Mesenchymal stem cell (in vitro differentiated cells and primary cell): ENCODE results near the gene PPP2R5B.

Source experiments
- DNase-seq: peaks from one replicate; pipeline ENCODE4 v3.0.0-alpha.2; 2013
- H2AFZ ChIP-seq: one replicate; pipeline ENCODE4 v1.6.1; 2013; ENCODE audit warnings: low read depth, mild to moderate bottlenecking, control low read depth, inconsistent platforms, low read length, moderate library complexity
- H2AK5ac ChIP-seq: 2 replicates; pipeline ENCODE4 v1.6.1; 2013; ENCODE audit warnings: low read length, moderate library complexity, mild to moderate bottlenecking, inconsistent platforms; ENCODE audit not compliant: severe bottlenecking
- H2BK120ac ChIP-seq: one replicate; pipeline ENCODE4 v1.6.1; 2013; ENCODE audit warnings: low read depth, mild to moderate bottlenecking, inconsistent platforms, low read length, moderate library complexity
- H2BK12ac ChIP-seq, 2 experiments: one replicate each; pipeline ENCODE4 v1.6.1; 2013; ENCODE audit warnings: inconsistent platforms in 2 of 2, low read length in 2 of 2, mild to moderate bottlenecking in 2 of 2, moderate library complexity in 2 of 2, control low read depth in 1 of 2
- H2BK15ac ChIP-seq: one replicate; pipeline ENCODE4 v1.6.1; 2013; ENCODE audit warnings: mild to moderate bottlenecking, low read depth, inconsistent platforms; ENCODE audit not compliant: poor library complexity, severe bottlenecking
- H2BK5ac ChIP-seq: 2 replicates; pipeline ENCODE4 v1.6.1; 2013; ENCODE audit warnings: low read depth, mild to moderate bottlenecking, low read length, control low read depth, inconsistent platforms; ENCODE audit not compliant: poor library complexity, severe bottlenecking
- H3K14ac ChIP-seq, 2 experiments: one replicate each; pipeline ENCODE4 v1.6.1; 2013; ENCODE audit warnings: inconsistent platforms in 2 of 2, low read length in 2 of 2, control low read depth in 1 of 2, mild to moderate bottlenecking in 1 of 2, moderate library complexity in 1 of 2
- H3K18ac ChIP-seq, 2 experiments: one replicate each; pipeline ENCODE4 v1.6.1; 2013; ENCODE audit warnings: inconsistent platforms in 2 of 2, low read length in 2 of 2, control low read depth in 1 of 2, low read depth in 1 of 2, mild to moderate bottlenecking in 1 of 2
- H3K23ac ChIP-seq, 2 experiments: one replicate each; pipeline ENCODE4 v1.6.1; 2013; ENCODE audit warnings: inconsistent platforms in 2 of 2, low read length in 2 of 2, mild to moderate bottlenecking in 2 of 2, moderate library complexity in 2 of 2, control low read depth in 1 of 2
- H3K27ac ChIP-seq: 2 replicates; pipeline ENCODE4 v1.5.1; 2013; ENCODE audit warnings: mild to moderate bottlenecking, moderate library complexity, low read length, control low read depth, inconsistent platforms; ENCODE audit not compliant: poor library complexity, severe bottlenecking
- H3K27me3 ChIP-seq, 2 experiments: 2 replicates each; pipeline versions ENCODE4 v1.6.1 to v1.7.0; 2013; ENCODE audit warnings: low read length in 2 of 2, mild to moderate bottlenecking in 2 of 2, moderate library complexity in 2 of 2, control low read depth in 1 of 2, inconsistent platforms in 1 of 2; ENCODE audit not compliant: control insufficient read depth in 1 of 2, insufficient read depth in 1 of 2
- H3K36me3 ChIP-seq, 2 experiments: 2 replicates each; pipeline versions ENCODE4 v1.6.1 to v1.7.0; 2013; ENCODE audit warnings: low read length in 2 of 2, control low read depth in 1 of 2, inconsistent platforms in 1 of 2, low read depth in 1 of 2, mild to moderate bottlenecking in 1 of 2; ENCODE audit not compliant: insufficient read depth in 2 of 2, control insufficient read depth in 1 of 2
- H3K4ac ChIP-seq, 2 experiments: one replicate each; pipeline ENCODE4 v1.6.1; 2013; ENCODE audit warnings: inconsistent platforms in 2 of 2, low read length in 2 of 2, mild to moderate bottlenecking in 2 of 2, moderate library complexity in 2 of 2, control low read depth in 1 of 2, low read depth in 1 of 2
- H3K4me1 ChIP-seq: 2 replicates; pipeline ENCODE4 v1.6.1; 2013; ENCODE audit warnings: low read depth, low read length, control low read depth; ENCODE audit not compliant: control insufficient read depth, insufficient read depth
- H3K4me2 ChIP-seq: 2 replicates; pipeline ENCODE4 v1.6.1; 2013; ENCODE audit warnings: low read length, mild to moderate bottlenecking, inconsistent platforms; ENCODE audit not compliant: poor library complexity, severe bottlenecking
- H3K4me3 ChIP-seq, 2 experiments: 2 replicates each; pipeline versions ENCODE4 v1.5.1 to v1.7.0; 2013; ENCODE audit warnings: low read length in 2 of 2, mild to moderate bottlenecking in 2 of 2, control low read depth in 1 of 2, low read depth in 1 of 2; ENCODE audit not compliant: insufficient read depth in 1 of 2
- H3K79me1 ChIP-seq: replicated peaks from 2 replicates; pipeline ENCODE4 v1.6.1; 2013; ENCODE audit warnings: mild to moderate bottlenecking, control low read depth, low read length, inconsistent platforms; ENCODE audit not compliant: poor library complexity, severe bottlenecking
- H3K9ac ChIP-seq: 2 replicates; pipeline ENCODE4 v1.7.0; 2013; ENCODE audit warnings: mild to moderate bottlenecking, low read length, moderate library complexity
- H3K9me3 ChIP-seq: 2 replicates; pipeline ENCODE4 v1.7.0; 2013; ENCODE audit warnings: mild to moderate bottlenecking, low read length; ENCODE audit not compliant: control insufficient read depth
- H4K8ac ChIP-seq: one replicate; pipeline ENCODE4 v1.6.1; 2013; ENCODE audit warnings: inconsistent platforms, mild to moderate bottlenecking, low read length, moderate library complexity
- H4K91ac ChIP-seq: one replicate; pipeline ENCODE4 v1.6.1; 2013; ENCODE audit warnings: mild to moderate bottlenecking, low read length, inconsistent platforms
- WGBS: methylation state at CpG from one replicate; pipeline ENCODE4 v1.1.7; 2013; ENCODE audit warnings: mixed read lengths; 5-methylcytosine and 5-hydroxymethylcytosine counted together

PPP2R5B gene

GRCh38 chr11:64933935-64934681 lies 9.6 kb downstream of the PPP2R5B start:
- Histone ChIP-seq H2BK15ac (no peak overlapping the region), H3K9ac (no peak overlapping the region), H3K4me1 (peaks cover 10% of the 10 kb centered on the region), H4K91ac (no peak overlapping the region), H2BK12ac (no peak overlapping the region), H2BK5ac (no peak overlapping the region), H3K14ac (no peak overlapping the region), H3K36me3 (peaks cover 57 to 58% of the 10 kb centered on the region in 2 experiments), H2AK5ac (no peak overlapping the region), H3K18ac (no peak overlapping the region), H3K79me1 (no peaks in the 10 kb centered on the region), H3K27ac (no peak overlapping the region), H3K9me3 (no peaks in the 10 kb centered on the region), H3K4me2 (no peak overlapping the region), H3K4ac (no peak overlapping the region), H3K4me3 (no peak overlapping the region), H4K8ac (no peak overlapping the region), H3K23ac (no peak overlapping the region), H3K27me3 (peaks cover 0 to 15% of the 10 kb centered on the region in 2 experiments), H2BK120ac (no peak overlapping the region), H2AFZ (no peak overlapping the region)
- 97% methylated on average over 7 of the region's 10 CpGs for whole genome bisulfite sequencing
- DNase-seq, result no peak

- DNase-seq, result no peak
- Histone ChIP-seq H3K4me2 (no peak overlapping the region), H3K23ac (no peak overlapping the region), H3K4ac (no peak overlapping the region), H3K9ac (no peak overlapping the region), H4K8ac (no peak overlapping the region), H3K79me1 (no peaks in the 10 kb centered on the region), H3K27ac (no peak overlapping the region), H3K36me3 (peaks cover 50 to 53% of the 10 kb centered on the region in 2 experiments), H4K91ac (no peak overlapping the region), H3K18ac (no peak overlapping the region), H3K14ac (no peak overlapping the region), H2BK12ac (no peak overlapping the region), H2AK5ac (no peak overlapping the region), H3K27me3 (peaks cover 0 to 18% of the 10 kb centered on the region in 2 experiments), H3K4me3 (no peak overlapping the region), H2BK15ac (no peak overlapping the region), H2BK120ac (no peak overlapping the region), H3K9me3 (no peaks in the 10 kb centered on the region), H2BK5ac (no peak overlapping the region), H3K4me1 (peaks cover 10% of the 10 kb centered on the region), H2AFZ (no peak overlapping the region)
- 91% methylated on average over 27 of the region's 27 CpGs for WGBS
Observed at GRCh38 chr11:64934682-64935358, 10.3 kb downstream of the PPP2R5B start.

- H3K4me2 ChIP-seq, result no peak within 1 kb of the TSS
- no peak within 1 kb of the TSS for H3K18ac ChIP-seq
- no peaks in the 10 kb centered on the region for H3K79me1 ChIP-seq
- no peak within 1 kb of the TSS for H3K27ac ChIP-seq
- no peak within 1 kb of the TSS for H4K8ac ChIP-seq
- peaks cover 43 to 46% of the 10 kb centered on the region in 2 experiments for H3K36me3 ChIP-seq
- H2AFZ ChIP-seq, result no peak within 1 kb of the TSS
- peak; percentile 15 for DNase-seq
- no peak within 1 kb of the TSS for H3K23ac ChIP-seq
- no peak within 1 kb of the TSS for H2BK120ac ChIP-seq
- H3K27me3 ChIP-seq, result peaks cover 0 to 24% of the 10 kb centered on the region in 2 experiments
- H3K9ac ChIP-seq, result peak within 1 kb of the TSS; percentile 30
- no peak within 1 kb of the TSS for H2BK12ac ChIP-seq
- peaks cover 10% of the 10 kb centered on the region for H3K4me1 ChIP-seq
- H4K91ac ChIP-seq, result no peak within 1 kb of the TSS
- H3K14ac ChIP-seq, result no peak within 1 kb of the TSS
- no peak within 1 kb of the TSS for H2BK15ac ChIP-seq
- no peaks in the 10 kb centered on the region for H3K9me3 ChIP-seq
- WGBS, result 54% methylated on average over 13 of the region's 14 CpGs
- H3K4me3 ChIP-seq, result no peak within 1 kb of the TSS
- no peak within 1 kb of the TSS for H2BK5ac ChIP-seq
- no peak within 1 kb of the TSS for H2AK5ac ChIP-seq
- H3K4ac ChIP-seq, result no peak within 1 kb of the TSS
Observed at GRCh38 chr11:64935359-64936081, 11.0 kb downstream of the PPP2R5B start, which contains the start of gene GPHA2. Gene GPHA2 (minus strand): TSS chr11:64935893. CDS start chr11:64935460, 433 bp downstream.

GRCh38 chr11:64936539-64936938 lies 12.1 kb downstream of the PPP2R5B start:
- H2AK5ac ChIP-seq, result no peak overlapping the region
- no peak for DNase-seq
- H3K79me1 ChIP-seq, result no peaks in the 10 kb centered on the region
- H3K14ac ChIP-seq, result no peak overlapping the region
- no peak overlapping the region for H3K23ac ChIP-seq
- no peak overlapping the region for H3K27ac ChIP-seq
- H2BK15ac ChIP-seq, result no peak overlapping the region
- no peak overlapping the region for H3K9ac ChIP-seq
- 55% methylated on average over 4 of the region's 4 CpGs for WGBS
- no peaks in the 10 kb centered on the region for H3K9me3 ChIP-seq
- H2AFZ ChIP-seq, result no peak overlapping the region
- H3K4me2 ChIP-seq, result no peak overlapping the region
- H4K91ac ChIP-seq, result no peak overlapping the region
- H3K4ac ChIP-seq, result no peak overlapping the region
- H4K8ac ChIP-seq, result no peak overlapping the region
- H3K18ac ChIP-seq, result no peak overlapping the region
- H3K27me3 ChIP-seq, result peaks cover under 1 to 27% of the 10 kb centered on the region in 2 experiments
- no peak overlapping the region for H3K4me3 ChIP-seq
- H2BK5ac ChIP-seq, result no peak overlapping the region
- H3K36me3 ChIP-seq, result peaks cover 33 to 37% of the 10 kb centered on the region in 2 experiments
- no peak overlapping the region for H2BK12ac ChIP-seq
- peaks cover 10% of the 10 kb centered on the region for H3K4me1 ChIP-seq
- no peak overlapping the region for H2BK120ac ChIP-seq
